Fibroblast of villous mesenchyme (primary cell): ENCODE results near the gene KATNAL1. TPM values are rescaled to one million over a fixed set of nuclear protein-coding genes. Genes with fewer than 3 reads are reported as not detected.

Experiments
- DNase-seq: peaks from one replicate; pipeline ENCODE4 v3.0.0-alpha.2; 2010; ENCODE audit warnings: low read depth
- H3K4me3 ChIP-seq: 2 replicates; pipeline ENCODE4 v1.5.1; 2011; ENCODE audit warnings: low read depth, mild to moderate bottlenecking, low read length
- small RNA-seq: library from RNA; depleted of rRNA; stranded (forward); fragments of <200 nt; gene quantifications from one replicate; pipeline ENCODE3, GENCODE V24; 2012
- total RNA-seq: library from RNA; depleted of rRNA; stranded (reverse); fragments of >200 nt; gene quantifications from 2 replicates; pipeline ENCODE4 v1.2.3, GENCODE V29; 2012
- TF ChIP-seq, protein P1 (sequence below): IDR thresholded peaks from 2 replicates; pipeline ENCODE4 v1.5.1; 2012; ENCODE audit warnings: low read depth, mild to moderate bottlenecking, low read length; ENCODE audit not compliant: insufficient read depth

The KATNAL1 gene
- total RNA-seq, 1 donor = 35.4 TPM

DNA sequence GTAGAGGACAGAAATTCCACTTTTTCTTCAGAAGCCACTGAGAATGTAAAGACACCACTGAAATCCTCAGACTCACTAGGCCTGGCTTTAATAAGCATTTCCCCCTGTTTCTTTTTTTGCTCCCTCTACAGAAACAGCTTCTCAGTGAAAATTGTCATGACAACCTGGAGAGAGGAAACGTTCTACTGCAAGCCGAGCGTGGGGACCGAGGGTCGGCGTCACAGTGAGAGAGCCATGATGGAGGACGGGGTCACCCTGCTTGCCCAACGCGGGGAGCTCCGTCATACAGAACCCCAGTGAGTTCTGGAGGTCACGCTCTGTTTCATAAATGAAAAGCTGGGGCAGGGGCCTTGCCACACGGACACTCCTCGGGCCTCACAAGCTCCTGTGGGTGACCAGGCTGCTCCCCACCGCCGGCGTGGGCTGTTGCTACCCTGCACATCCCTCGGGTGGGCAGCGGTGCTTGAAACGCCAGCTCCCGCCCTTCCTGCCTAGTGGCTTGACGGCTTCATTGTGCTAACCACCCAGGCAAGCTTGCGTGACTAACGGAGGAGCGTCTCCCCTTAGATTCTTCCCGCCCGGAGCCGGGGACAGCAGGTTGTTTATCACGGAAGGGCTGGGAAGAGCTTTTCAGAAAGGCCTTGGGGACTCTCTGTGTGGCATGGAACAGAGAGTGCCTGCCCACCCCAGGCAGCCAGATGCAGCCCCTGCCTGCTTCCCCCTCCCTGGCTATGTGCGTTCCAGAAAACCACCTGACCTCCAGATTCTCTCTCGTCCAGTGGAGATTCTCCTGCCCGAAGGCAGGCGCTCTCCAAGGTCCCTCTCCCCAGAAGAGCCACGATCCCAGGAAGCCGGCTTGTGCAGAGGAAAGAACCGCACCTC is 153.6 kb downstream of the KATNAL1 start:
- H3K4me3 ChIP-seq = no peak overlapping the region
- peak; percentile 21 for DNase-seq
- TF ChIP-seq, protein P1, sequence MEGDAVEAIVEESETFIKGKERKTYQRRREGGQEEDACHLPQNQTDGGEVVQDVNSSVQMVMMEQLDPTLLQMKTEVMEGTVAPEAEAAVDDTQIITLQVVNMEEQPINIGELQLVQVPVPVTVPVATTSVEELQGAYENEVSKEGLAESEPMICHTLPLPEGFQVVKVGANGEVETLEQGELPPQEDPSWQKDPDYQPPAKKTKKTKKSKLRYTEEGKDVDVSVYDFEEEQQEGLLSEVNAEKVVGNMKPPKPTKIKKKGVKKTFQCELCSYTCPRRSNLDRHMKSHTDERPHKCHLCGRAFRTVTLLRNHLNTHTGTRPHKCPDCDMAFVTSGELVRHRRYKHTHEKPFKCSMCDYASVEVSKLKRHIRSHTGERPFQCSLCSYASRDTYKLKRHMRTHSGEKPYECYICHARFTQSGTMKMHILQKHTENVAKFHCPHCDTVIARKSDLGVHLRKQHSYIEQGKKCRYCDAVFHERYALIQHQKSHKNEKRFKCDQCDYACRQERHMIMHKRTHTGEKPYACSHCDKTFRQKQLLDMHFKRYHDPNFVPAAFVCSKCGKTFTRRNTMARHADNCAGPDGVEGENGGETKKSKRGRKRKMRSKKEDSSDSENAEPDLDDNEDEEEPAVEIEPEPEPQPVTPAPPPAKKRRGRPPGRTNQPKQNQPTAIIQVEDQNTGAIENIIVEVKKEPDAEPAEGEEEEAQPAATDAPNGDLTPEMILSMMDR = no peak

Small RNA genes within 50 kb of the gene (small RNA-seq; reads per million reads assigned to genes)
- not detected for gene RNU6-64P

Other genes with a start within 250 kb of the KATNAL1 start
- gene UBE2L5, start 114.9 kb upstream of the KATNAL1 start, total RNA-seq = not detected in 2 replicates
- gene HMGB1, start 158.4 kb upstream of the KATNAL1 start, total RNA-seq = 95.7 and 115 TPM in 2 replicates